Prostate gland (tissue), 2 donors: ENCODE results near the gene DEDD2. TPM values are rescaled to one million over a fixed set of nuclear protein-coding genes. Genes with fewer than 3 reads are reported as not detected.

Source experiments
- DNase-seq: peaks from one replicate; pipeline ENCODE4 v3.0.0-alpha.2; 2019; ENCODE audit warnings: low spot score
- H3K27ac ChIP-seq, 2 donors: fragments of 200-600 bp; sonication (generic); 2 replicates each; pipeline ENCODE4 v1.5.1; 2017 to 2019
- H3K27me3 ChIP-seq: fragments of 200-600 bp; sonication (generic); replicated peaks from 2 replicates; pipeline ENCODE4 v1.5.1; 2019; ENCODE audit not compliant: insufficient read depth
- H3K36me3 ChIP-seq, 2 donors: fragments of 200-600 bp; sonication (generic); 1 replicate in 1 of 2; 2 replicates in 1 of 2; pipeline versions ENCODE4 v1.5.1 to v1.8.1; 2017 to 2019
- H3K4me1 ChIP-seq: fragments of 200-600 bp; sonication (generic); replicated peaks from 2 replicates; pipeline ENCODE4 v1.5.1; 2019
- H3K4me3 ChIP-seq, 2 donors: fragments of 200-600 bp; sonication (generic); 2 replicates each; pipeline ENCODE4 v1.5.1; 2017 to 2019
- H3K9me3 ChIP-seq: fragments of 200-600 bp; sonication (generic); 2 replicates; pipeline ENCODE4 v1.5.1; 2017
- POLR2A ChIP-seq: fragments of 450-650 bp; IDR thresholded peaks from one replicate; pipeline ENCODE4 v1.6.1; 2016; ENCODE audit warnings: antibody characterized with exemption, mild to moderate bottlenecking
- POLR2AphosphoS5 ChIP-seq: sonication (generic); formaldehyde crosslinking; IDR thresholded peaks from one replicate; pipeline ENCODE4 v1.6.1; 2017; ENCODE audit warnings: antibody characterized with exemption
- WGBS: methylation state at CpG from one replicate; pipeline ENCODE4 v1.1.5; 2018; 5-methylcytosine and 5-hydroxymethylcytosine counted together
- intact Hi-C: fragments of 100-400 bp; cut with DNase I; formaldehyde crosslinking; loops from one replicate; pipeline ENCODE4 v1.14.2; 2022
- total RNA-seq, 2 donors: library from RNA; depleted of rRNA; stranded (reverse); fragments of >200 nt; gene quantifications; one replicate each; pipeline ENCODE4 v1.1.0, GENCODE V29; 2016
- TF ChIP-seq, protein P1 (sequence below), 4 experiments: fragments of 200-600 bp in 2 of 4; fragments of 450-650 bp in 2 of 4; sonication (generic) in 2 of 4; IDR thresholded peaks; 1 replicate in 3 of 4; 2 replicates in 1 of 4; pipeline ENCODE4 v1.5.1; 2016 to 2019; ENCODE audit warnings: antibody characterized with exemption in 4 of 4, mild to moderate bottlenecking in 2 of 4, moderate library complexity in 2 of 4

DEDD2 gene
- total RNA-seq, 2 donors from 2014 or later: 70.3 to 98.1 TPM

DNA sequence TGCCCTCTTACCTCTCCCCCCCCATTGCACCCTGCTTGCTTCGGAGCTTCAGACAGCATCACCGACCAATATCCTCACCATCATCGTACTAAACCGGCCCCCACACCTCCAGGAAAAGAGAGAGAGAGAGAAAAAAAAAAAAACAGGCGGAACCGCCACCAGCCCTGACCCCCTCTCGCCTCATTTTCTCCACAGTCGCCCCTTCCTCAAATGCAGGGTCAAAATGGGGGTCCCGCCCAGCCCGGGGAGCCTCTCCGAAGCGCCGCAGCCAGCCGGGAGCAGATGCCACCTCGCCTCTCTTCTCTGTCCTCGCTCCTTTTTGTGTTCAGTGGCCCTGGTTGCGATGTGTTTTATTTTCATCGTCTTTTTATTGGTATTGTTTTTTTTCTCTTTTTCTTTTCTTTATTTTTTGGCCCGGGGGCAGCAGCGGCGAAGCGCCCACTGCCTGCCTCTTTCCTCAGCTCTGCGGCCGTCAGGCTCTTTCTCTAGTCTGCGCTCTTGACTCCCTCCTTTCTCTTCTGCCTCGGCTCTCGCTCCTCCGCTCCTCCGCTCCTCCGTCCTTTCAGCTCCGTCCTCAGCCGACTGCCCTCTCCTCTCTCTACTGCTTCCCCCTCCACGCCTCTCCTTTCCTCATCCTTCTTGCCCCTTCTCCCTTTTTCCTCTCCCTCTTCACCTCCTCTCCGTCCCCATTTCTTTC, 41.4 kb downstream of the DEDD2 start:
- WGBS: 1% methylated on average over 34 of the region's 34 CpGs
- intact Hi-C loops: no loop called here
- H3K4me3 ChIP-seq: peak overlapping the region; percentile 30 to 37
- H3K4me1 ChIP-seq: no peaks in the 10 kb centered on the region
- H3K27ac ChIP-seq: no peak overlapping the region
- no peaks in the 10 kb centered on the region for H3K36me3 ChIP-seq
- H3K9me3 ChIP-seq: no peaks in the 10 kb centered on the region
- TF ChIP-seq, protein P1, sequence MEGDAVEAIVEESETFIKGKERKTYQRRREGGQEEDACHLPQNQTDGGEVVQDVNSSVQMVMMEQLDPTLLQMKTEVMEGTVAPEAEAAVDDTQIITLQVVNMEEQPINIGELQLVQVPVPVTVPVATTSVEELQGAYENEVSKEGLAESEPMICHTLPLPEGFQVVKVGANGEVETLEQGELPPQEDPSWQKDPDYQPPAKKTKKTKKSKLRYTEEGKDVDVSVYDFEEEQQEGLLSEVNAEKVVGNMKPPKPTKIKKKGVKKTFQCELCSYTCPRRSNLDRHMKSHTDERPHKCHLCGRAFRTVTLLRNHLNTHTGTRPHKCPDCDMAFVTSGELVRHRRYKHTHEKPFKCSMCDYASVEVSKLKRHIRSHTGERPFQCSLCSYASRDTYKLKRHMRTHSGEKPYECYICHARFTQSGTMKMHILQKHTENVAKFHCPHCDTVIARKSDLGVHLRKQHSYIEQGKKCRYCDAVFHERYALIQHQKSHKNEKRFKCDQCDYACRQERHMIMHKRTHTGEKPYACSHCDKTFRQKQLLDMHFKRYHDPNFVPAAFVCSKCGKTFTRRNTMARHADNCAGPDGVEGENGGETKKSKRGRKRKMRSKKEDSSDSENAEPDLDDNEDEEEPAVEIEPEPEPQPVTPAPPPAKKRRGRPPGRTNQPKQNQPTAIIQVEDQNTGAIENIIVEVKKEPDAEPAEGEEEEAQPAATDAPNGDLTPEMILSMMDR (IDR thresholded peaks at IDR 0.05): no peak
- TF ChIP-seq POLR2A (no peak), POLR2AphosphoS5 (no peak)
- peak; percentile 15 for DNase-seq
- peaks cover 12% of the 10 kb centered on the region for H3K27me3 ChIP-seq

DNA sequence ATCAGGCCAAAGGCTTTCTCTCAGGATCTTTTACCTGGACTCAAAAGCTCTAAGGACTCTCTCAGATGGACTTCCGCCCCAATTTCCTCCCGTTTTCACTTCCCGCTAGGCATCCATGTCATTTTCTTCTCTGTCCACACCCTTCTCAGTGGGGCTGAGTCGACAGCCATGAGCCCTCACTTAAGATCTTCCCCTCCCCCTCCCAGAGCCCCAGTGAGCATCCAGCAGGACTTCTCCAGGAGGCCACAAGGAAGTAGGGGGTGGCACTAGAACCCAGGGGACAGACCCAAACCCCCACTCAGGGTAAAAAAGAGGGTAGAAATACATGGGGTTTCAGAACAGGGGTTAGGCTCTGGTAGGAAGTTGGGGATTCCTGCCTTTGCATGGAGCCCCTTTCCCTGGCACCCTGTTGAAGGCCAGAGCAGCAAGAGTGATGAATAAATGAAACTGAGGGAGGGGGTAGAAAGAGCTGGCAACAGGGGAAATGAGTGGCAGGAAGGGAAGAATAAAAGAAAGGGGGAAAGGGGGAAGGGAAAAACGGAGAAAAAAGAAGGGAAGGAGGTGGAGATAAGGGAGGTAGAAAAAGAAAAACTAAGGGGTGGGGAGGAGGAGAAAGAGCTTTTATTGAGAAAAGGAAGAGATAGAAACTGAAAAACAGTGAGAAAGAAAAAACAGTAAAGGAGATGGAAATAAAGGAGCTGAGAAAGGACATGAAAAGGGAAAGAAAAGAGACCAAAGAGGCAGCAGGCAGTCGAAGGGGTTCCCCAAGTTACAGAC, 42.3 kb downstream of the DEDD2 start:
- Histone ChIP-seq H3K36me3 (no peaks in the 10 kb centered on the region), H3K9me3 (no peaks in the 10 kb centered on the region), H3K4me3 (no peak overlapping the region), H3K4me1 (no peaks in the 10 kb centered on the region), H3K27me3 (peaks cover 12% of the 10 kb centered on the region), H3K27ac (no peak overlapping the region)
- no peak for TF ChIP-seq POLR2A
- no peak for TF ChIP-seq POLR2AphosphoS5
- TF ChIP-seq, protein P1 (IDR thresholded peaks at IDR 0.05): no peak
- 61% methylated on average over 6 of the region's 6 CpGs for WGBS
- no peak for DNase-seq
- intact Hi-C loops: no loop called here

DNA sequence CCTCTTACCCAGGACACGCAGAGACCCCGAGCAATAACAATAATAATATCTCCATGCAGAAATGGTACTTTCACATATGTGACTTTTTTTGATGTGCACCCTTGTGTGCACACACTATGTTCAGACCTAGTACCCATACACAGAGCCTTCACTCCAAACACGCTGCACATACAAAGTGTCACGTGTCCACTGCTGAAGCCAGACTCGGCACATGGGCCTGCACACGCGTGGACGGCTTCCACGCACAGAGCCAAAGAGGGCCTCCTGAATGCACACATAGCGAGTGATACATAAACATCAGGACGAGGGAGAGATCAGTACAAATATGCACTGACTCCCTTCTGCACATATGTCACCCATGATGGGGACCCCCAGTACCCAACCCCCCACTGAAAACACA, 43.3 kb downstream of the DEDD2 start:
- H3K27me3 ChIP-seq: peaks cover 5% of the 10 kb centered on the region
- 91% methylated on average over 11 of the region's 11 CpGs for WGBS
- TF ChIP-seq, protein P1 (IDR thresholded peaks at IDR 0.05): no peak
- TF ChIP-seq POLR2AphosphoS5: no peak

DNA sequence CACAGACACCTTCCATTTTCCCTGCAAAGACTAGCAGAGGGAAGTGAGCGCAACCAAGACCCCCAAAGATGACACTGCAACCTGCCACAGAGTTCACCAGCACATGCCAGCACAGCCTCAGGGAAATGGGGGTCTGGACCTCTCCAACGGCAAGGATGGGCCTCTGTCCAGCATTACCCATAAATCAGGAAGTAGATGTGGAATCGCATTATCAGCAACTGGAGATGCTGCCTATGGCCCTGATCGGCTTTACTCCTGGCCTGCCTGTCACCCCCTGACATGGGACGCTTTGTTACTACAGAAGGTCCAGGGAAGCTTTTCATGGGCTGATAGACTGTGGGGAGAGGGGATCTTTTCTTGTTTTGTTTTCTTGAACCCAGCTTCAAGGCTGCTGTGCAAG, 43.8 kb downstream of the DEDD2 start:
- no peaks in the 10 kb centered on the region for H3K36me3 ChIP-seq
- DNase-seq: no peak
- intact Hi-C loops: no loop called here
- TF ChIP-seq, protein P1 (IDR thresholded peaks at IDR 0.05): no peak
- no peak for TF ChIP-seq POLR2AphosphoS5
- TF ChIP-seq POLR2A: no peak
- WGBS: 74% methylated on average over 5 of the region's 5 CpGs
- peaks cover 2% of the 10 kb centered on the region for H3K27me3 ChIP-seq
- H3K9me3 ChIP-seq: no peaks in the 10 kb centered on the region
- H3K27ac ChIP-seq: no peak overlapping the region
- no peak overlapping the region for H3K4me3 ChIP-seq
- no peaks in the 10 kb centered on the region for H3K4me1 ChIP-seq

More for the DNA sequence above, 43.3 kb downstream of the DEDD2 start:
- no peak for DNase-seq
- no peak overlapping the region for H3K4me3 ChIP-seq
- no peak overlapping the region for H3K27ac ChIP-seq
- no peaks in the 10 kb centered on the region for H3K4me1 ChIP-seq
- no peaks in the 10 kb centered on the region for H3K9me3 ChIP-seq
- no peaks in the 10 kb centered on the region for H3K36me3 ChIP-seq
- intact Hi-C loops: no loop called here

DNA sequence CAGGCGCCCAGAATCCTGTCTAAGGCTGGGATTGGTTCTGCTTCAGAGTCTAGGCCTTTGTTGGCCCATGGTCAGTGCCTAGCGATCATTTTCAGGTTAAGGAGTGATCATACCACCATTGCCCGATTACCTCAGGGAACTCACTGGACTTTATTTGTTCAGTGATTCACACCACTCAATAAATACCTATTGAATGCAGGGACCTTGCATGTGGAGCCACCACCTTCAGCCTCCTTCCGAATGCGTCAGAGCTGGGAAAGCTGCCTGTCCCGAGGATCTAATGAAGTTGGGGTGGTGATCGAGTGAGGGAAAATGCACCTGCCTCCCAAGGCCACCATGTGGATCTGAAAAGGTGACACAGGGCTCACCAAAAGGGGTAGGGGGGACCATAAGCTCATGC, 45.2 kb downstream of the DEDD2 start:
- intact Hi-C loops: no loop called here
- WGBS: 78% methylated on average over 7 of the region's 7 CpGs
- TF ChIP-seq, protein P1 (IDR thresholded peaks at IDR 0.05): no peak
- TF ChIP-seq POLR2A (no peak), POLR2AphosphoS5 (no peak)
- no peaks in the 10 kb centered on the region for H3K9me3 ChIP-seq
- DNase-seq: no peak
- H3K36me3 ChIP-seq: no peaks in the 10 kb centered on the region
- H3K27ac ChIP-seq: no peak overlapping the region
- no peak overlapping the region for H3K4me3 ChIP-seq
- no peaks in the 10 kb centered on the region for H3K27me3 ChIP-seq
- H3K4me1 ChIP-seq: no peaks in the 10 kb centered on the region
